ENCODE measurements around the gene IGSF21. TPM values are rescaled to one million over a fixed set of nuclear protein-coding genes. Genes with fewer than 3 reads are reported as not detected.

The IGSF21 gene
- total RNA-seq, 4 donors from 2014 or later: 0.26 to 2.7 (median 0.88) TPM; not detected in 1

DNA sequence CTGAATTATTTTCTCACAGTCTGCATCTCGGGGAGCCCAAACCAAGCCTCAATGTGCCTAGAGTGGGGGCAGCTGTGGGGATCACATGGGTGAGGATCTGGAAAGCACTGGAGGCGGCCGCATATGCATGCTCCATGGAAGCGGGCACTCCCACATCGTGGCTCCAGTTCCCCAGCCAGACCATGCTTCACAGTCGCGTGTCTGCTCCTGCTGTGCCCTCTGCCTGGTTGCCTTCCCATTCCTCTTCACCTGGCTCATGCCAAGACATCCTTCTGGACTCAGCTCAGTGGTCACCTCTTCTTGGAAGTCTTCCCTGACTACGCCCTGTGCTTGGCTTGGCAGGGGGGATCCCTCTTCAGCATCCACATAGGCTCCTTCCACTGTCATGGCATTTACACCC is 32.8 kb downstream of the IGSF21 start:
- no peak overlapping the region for H3K4me3 ChIP-seq
- TF ChIP-seq POLR2A (IDR thresholded peaks at IDR 0.05): no peak
- TF ChIP-seq, protein P1, sequence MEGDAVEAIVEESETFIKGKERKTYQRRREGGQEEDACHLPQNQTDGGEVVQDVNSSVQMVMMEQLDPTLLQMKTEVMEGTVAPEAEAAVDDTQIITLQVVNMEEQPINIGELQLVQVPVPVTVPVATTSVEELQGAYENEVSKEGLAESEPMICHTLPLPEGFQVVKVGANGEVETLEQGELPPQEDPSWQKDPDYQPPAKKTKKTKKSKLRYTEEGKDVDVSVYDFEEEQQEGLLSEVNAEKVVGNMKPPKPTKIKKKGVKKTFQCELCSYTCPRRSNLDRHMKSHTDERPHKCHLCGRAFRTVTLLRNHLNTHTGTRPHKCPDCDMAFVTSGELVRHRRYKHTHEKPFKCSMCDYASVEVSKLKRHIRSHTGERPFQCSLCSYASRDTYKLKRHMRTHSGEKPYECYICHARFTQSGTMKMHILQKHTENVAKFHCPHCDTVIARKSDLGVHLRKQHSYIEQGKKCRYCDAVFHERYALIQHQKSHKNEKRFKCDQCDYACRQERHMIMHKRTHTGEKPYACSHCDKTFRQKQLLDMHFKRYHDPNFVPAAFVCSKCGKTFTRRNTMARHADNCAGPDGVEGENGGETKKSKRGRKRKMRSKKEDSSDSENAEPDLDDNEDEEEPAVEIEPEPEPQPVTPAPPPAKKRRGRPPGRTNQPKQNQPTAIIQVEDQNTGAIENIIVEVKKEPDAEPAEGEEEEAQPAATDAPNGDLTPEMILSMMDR (IDR thresholded peaks at IDR 0.05): no peak
- WGBS, 2 donors: 62 to 63% methylated on average over 2 to 6 of the region's 8 CpGs
- H3K36me3 ChIP-seq: no peaks in the 10 kb centered on the region
- H3K27me3 ChIP-seq: peaks cover 0 to 56% (median 0%) of the 10 kb centered on the region in 4 donors
- DNase-seq: no peak
- H3K4me1 ChIP-seq: no peaks in the 10 kb centered on the region
- intact Hi-C loops (cut with DNase I): no loop called here
- no peak overlapping the region for H3K27ac ChIP-seq
- H3K9me3 ChIP-seq: no peaks in the 10 kb centered on the region

DNA sequence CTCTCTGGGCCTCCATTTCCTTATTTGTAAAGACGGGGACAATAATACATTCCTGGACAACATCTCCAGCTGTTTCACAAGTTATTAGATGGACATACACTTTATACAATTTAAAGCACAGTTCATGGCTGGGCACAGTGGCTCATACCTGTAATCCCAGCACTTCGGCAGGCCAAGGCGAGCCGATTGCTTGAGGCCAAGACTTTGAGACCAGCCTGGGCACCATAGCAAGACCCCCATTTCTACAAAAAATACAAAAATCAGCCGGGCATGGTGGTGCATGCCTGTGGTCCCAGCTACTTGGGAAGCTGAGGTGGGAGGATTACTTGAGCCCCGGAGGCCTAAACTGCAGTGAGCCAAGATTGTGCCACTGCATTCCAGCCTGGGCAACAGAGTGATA is 34.1 kb downstream of the IGSF21 start:
- TF ChIP-seq, protein P1 (IDR thresholded peaks at IDR 0.05): no peak
- TF ChIP-seq POLR2A (IDR thresholded peaks at IDR 0.05): no peak
- H3K27ac ChIP-seq: no peak overlapping the region
- H3K36me3 ChIP-seq: no peaks in the 10 kb centered on the region
- no peak overlapping the region for H3K4me3 ChIP-seq
- no peak for DNase-seq
- peaks cover 0 to 68% (median 0%) of the 10 kb centered on the region in 4 donors for H3K27me3 ChIP-seq
- WGBS, 2 donors: 52 to 70% methylated on average over 3 to 5 of the region's 6 CpGs
- intact Hi-C loops (cut with DNase I): no loop called here
- H3K4me1 ChIP-seq: no peaks in the 10 kb centered on the region
- H3K9me3 ChIP-seq: no peaks in the 10 kb centered on the region

DNA sequence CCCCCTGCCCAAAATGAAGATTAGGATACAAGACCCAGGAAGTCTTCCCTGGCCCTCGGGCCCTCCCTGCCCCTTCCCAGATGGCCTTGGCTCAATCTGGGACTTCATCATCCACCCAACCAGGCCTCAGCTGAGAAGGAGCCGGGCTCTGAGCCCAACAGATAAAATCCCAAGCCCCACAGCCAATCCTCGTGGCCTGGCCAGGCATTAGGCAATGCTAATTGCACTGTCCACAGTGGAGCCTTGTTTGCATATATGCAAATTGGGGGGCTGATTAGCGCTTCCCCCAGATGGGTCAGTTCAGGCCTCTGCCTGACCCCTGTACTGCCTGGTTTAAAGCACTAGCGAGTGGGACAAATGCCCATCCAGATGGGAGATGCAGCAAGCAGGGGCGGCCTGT is 34.9 kb downstream of the IGSF21 start:
- intact Hi-C loops (cut with DNase I): no loop called here
- WGBS, 2 donors: 48 to 49% methylated on average over 3 to 4 of the region's 6 CpGs
- TF ChIP-seq POLR2A (IDR thresholded peaks at IDR 0.05): no peak
- TF ChIP-seq, protein P1 (IDR thresholded peaks at IDR 0.05): no peak
- no peak for DNase-seq
- peaks cover 0 to 66% (median 0%) of the 10 kb centered on the region in 4 donors for H3K27me3 ChIP-seq
- no peak overlapping the region for H3K4me3 ChIP-seq
- no peaks in the 10 kb centered on the region for H3K9me3 ChIP-seq
- H3K4me1 ChIP-seq: no peaks in the 10 kb centered on the region
- no peaks in the 10 kb centered on the region for H3K36me3 ChIP-seq
- no peak overlapping the region for H3K27ac ChIP-seq

DNA sequence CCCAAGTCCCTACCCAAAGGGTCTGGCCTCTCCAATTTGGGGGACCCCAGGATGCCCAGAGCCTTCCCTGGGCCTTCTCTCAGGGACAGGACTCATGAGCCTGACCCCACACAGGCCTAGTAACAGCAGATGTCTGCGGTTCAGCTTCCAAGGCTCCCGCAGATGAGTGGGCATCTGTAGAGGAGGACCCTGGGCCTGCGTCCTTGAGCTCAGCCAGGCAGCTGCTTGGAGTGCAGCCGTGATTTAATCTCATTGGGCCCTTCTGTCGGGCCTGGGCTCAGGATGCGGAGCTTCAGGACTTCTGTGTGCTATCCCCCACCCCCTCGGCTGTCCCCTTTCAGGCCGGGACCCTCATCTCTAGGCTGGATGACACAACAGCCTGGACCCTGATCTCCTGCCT is 35.4 kb downstream of the IGSF21 start:
- whole genome bisulfite sequencing, 2 donors: 67 to 70% methylated on average over 3 of the region's 8 CpGs
- no peak for DNase-seq
- Histone ChIP-seq H3K27me3 (peaks cover 0 to 63% (median 0%) of the 10 kb centered on the region in 4 donors), H3K27ac (no peak overlapping the region), H3K36me3 (no peaks in the 10 kb centered on the region), H3K4me3 (no peak overlapping the region), H3K4me1 (no peaks in the 10 kb centered on the region), H3K9me3 (no peaks in the 10 kb centered on the region)
- intact Hi-C loops (cut with DNase I): no loop called here
- TF ChIP-seq, protein P1 (IDR thresholded peaks at IDR 0.05): no peak
- TF ChIP-seq POLR2A (IDR thresholded peaks at IDR 0.05): no peak

DNA sequence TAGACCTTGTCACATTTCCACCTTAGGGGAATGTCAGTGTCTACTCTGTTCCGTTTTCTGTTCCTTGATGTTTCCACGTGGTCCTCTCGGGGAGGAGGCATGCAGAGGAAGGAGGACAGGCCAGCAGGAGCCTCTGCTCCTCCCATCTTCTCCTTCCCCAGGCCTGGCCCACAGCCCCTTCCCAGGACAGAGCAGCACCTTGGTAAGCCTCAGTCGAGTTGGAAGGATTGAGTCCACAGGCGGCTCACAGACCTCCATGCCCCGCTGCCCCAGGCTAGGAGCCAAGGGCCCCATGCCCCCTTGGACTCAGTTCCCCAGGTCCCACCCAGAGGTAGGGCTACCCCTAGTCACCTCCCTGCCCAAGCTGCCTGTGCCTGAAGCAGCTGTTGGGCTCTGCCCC is 36.5 kb downstream of the IGSF21 start:
- Histone ChIP-seq H3K9me3 (no peaks in the 10 kb centered on the region), H3K27ac (no peak overlapping the region), H3K4me1 (no peaks in the 10 kb centered on the region), H3K27me3 (peaks cover 0 to 52% (median 0%) of the 10 kb centered on the region in 4 donors), H3K36me3 (no peaks in the 10 kb centered on the region), H3K4me3 (no peak overlapping the region)
- TF ChIP-seq, protein P1 (IDR thresholded peaks at IDR 0.05): no peak
- no peak for DNase-seq
- 63% methylated on average over 4 of the region's 6 CpGs; no CpG with 5 or more reads in 1 of the 2 donors for WGBS, 2 donors
- intact Hi-C loops (cut with DNase I): no loop called here
